K562 (cell line): Measurements from ENCODE around the gene MRPS6. TPM values are rescaled to one million over a fixed set of nuclear protein-coding genes. Genes with fewer than 3 reads are reported as not detected.

Experiments used
- ATAC-seq: fragments of 200-7000 bp; cut with Tn5 transposase; 3 replicates; pipeline ENCODE4 v1.9.1; 2020; ENCODE audit warnings: moderate library complexity
- BruUV-seq: library from RNA; stranded (reverse); fragments of 400-500 nt; replicated peaks from 2 replicates; lab custom pipeline; 2021; lab: Mats Ljungman, UMichigan
- CTCF ChIA-PET: fragments of 300-600 bp; formaldehyde crosslinking; extraction: SDS; loops from one replicate; lab custom pipeline; 2021; ENCODE audit warnings: low intra/inter-chr PET ratio; lab: Yijun Ruan, JAX
- POLR2A ChIA-PET: fragments of 300-600, 350-650 bp; sonication (Branson Sonifier 250); formaldehyde crosslinking; extraction: SDS; loops from one replicate; lab custom pipeline; 2021; ENCODE audit warnings: antibody characterized with exemption, inconsistent platforms; lab: Yijun Ruan, JAX
- DNase-seq, 4 experiments: peaks; one replicate each; pipeline versions ENCODE4 v3.0.0 to v3.0.0-alpha.2; 2011 to 2018; ENCODE audit warnings: low spot score in 3 of 4, mixed read lengths in 3 of 4; ENCODE audit errors: extremely low read depth in 1 of 4
- FAIRE-seq: peaks from 2 replicates; lab custom pipeline; 2011; peaks lifted over from hg19 to GRCh38; lab: Jason Lieb, UNC
- H2AFZ ChIP-seq: 2 replicates; pipeline ENCODE4 v1.6.0; 2011; ENCODE audit warnings: low read depth, low read length, control low read depth, inconsistent platforms
- H3K27ac ChIP-seq: fragments of 200-600 bp; 3 replicates; pipeline ENCODE4 v1.8.0; 2011; ENCODE audit warnings: low read depth, mild to moderate bottlenecking, control low read depth, inconsistent platforms, low read length, moderate library complexity, mixed read lengths; ENCODE audit errors: extremely low read depth
- H3K27me3 ChIP-seq, 2 experiments: fragments of 300-600 bp in 1 of 2; 2 replicates in 1 of 2; 3 replicates in 1 of 2; pipeline versions ENCODE4 v1.6.0 to v1.8.0; 2011; ENCODE audit warnings: inconsistent platforms in 2 of 2, low read length in 2 of 2, mild to moderate bottlenecking in 1 of 2, mixed read lengths in 1 of 2, moderate library complexity in 1 of 2; ENCODE audit not compliant: control insufficient read depth in 2 of 2, insufficient read depth in 2 of 2
- H3K36me3 ChIP-seq: fragments of 300-600 bp; 3 replicates; pipeline ENCODE4 v1.8.0; 2011; ENCODE audit warnings: mild to moderate bottlenecking, low read length, inconsistent platforms; ENCODE audit not compliant: control insufficient read depth, insufficient read depth
- H3K4me1 ChIP-seq, 2 experiments: fragments of 200-600 bp in 1 of 2; replicated peaks in 1 of 2; 2 replicates in 1 of 2; 3 replicates in 1 of 2; pipeline versions ENCODE4 v1.5.1 to v1.8.0; 2011; ENCODE audit warnings: inconsistent platforms in 2 of 2, low read length in 2 of 2, mild to moderate bottlenecking in 1 of 2, mixed read lengths in 1 of 2, moderate library complexity in 1 of 2; ENCODE audit not compliant: control insufficient read depth in 2 of 2, insufficient read depth in 2 of 2
- H3K4me2 ChIP-seq: 2 replicates; pipeline ENCODE4 v1.6.1; 2011; ENCODE audit warnings: low read length, control low read depth, inconsistent platforms, mixed read lengths; ENCODE audit not compliant: insufficient read depth
- H3K4me3 ChIP-seq: fragments of 200-600 bp; sonication (generic), shearing (Covaris generic); 2 replicates; pipeline ENCODE4 v1.5.1; 2016; ENCODE audit warnings: control low read depth, inconsistent platforms
- H3K79me2 ChIP-seq: fragments of 200-600 bp; 3 replicates; pipeline ENCODE4 v1.8.0; 2011; ENCODE audit warnings: low read length, inconsistent platforms; ENCODE audit not compliant: control insufficient read depth, insufficient read depth
- H3K9ac ChIP-seq, 2 experiments: 2 replicates each; pipeline versions ENCODE4 v1.6.0 to v1.6.1; 2011; ENCODE audit warnings: low read depth in 2 of 2, low read length in 2 of 2, control low read depth in 1 of 2, inconsistent platforms in 1 of 2, mild to moderate bottlenecking in 1 of 2, mixed read lengths in 1 of 2; ENCODE audit not compliant: insufficient read depth in 1 of 2
- H3K9me1 ChIP-seq: one replicate; pipeline ENCODE4 v1.6.0; 2011; ENCODE audit warnings: inconsistent platforms, mild to moderate bottlenecking, low read length, moderate library complexity; ENCODE audit not compliant: control insufficient read depth, insufficient read depth
- H3K9me3 ChIP-seq: replicated peaks from 2 replicates; pipeline ENCODE4 v1.5.1; 2011; ENCODE audit warnings: low read depth, low read length, inconsistent platforms; ENCODE audit not compliant: control insufficient read depth, insufficient read depth
- H4K20me1 ChIP-seq: replicated peaks from 2 replicates; pipeline ENCODE4 v1.6.1; 2011; ENCODE audit warnings: low read length, inconsistent platforms, mixed read lengths; ENCODE audit not compliant: control insufficient read depth, insufficient read depth
- CBFA2T3 ChIP-seq: fragments of 450-650 bp; IDR thresholded peaks from 2 replicates; pipeline ENCODE4 v1.6.1; 2017
- EGR1 ChIP-seq: fragments of 450-650 bp; conservative IDR thresholded peaks from 2 replicates; pipeline ENCODE4 v1.6.1; 2017; ENCODE audit warnings: mild to moderate bottlenecking
- FOSL1 ChIP-seq: fragments of 200-800 bp; sonication (Bioruptor generic); conservative IDR thresholded peaks from 2 replicates; pipeline ENCODE4 v1.6.1; 2016; ENCODE audit warnings: missing genetic modification characterization, missing compliant biosample characterization
- JUND ChIP-seq, 2 experiments: IDR thresholded peaks; 2 replicates in 1 of 2; 3 replicates in 1 of 2; pipeline ENCODE4 v1.6.1; 2011; ENCODE audit warnings: borderline replicate concordance in 2 of 2, low read depth in 2 of 2, low read length in 2 of 2, improper control_type of control experiment in 1 of 2, missing biosample characterization in 1 of 2, missing genetic modification characterization in 1 of 2, missing genetic modification reagents in 1 of 2
- PHB2 ChIP-seq: fragments of 450-650 bp; IDR thresholded peaks from 2 replicates; pipeline ENCODE4 v1.6.1; 2017; ENCODE audit warnings: low read depth
- PTTG1 ChIP-seq: fragments of 450-650 bp; IDR thresholded peaks from 2 replicates; pipeline ENCODE4 v1.6.1; 2016; ENCODE audit warnings: low read depth, mild to moderate bottlenecking, missing genetic modification characterization, missing compliant biosample characterization
- RCOR1 ChIP-seq, 2 experiments: IDR thresholded peaks; 2 replicates each; pipeline ENCODE4 v1.6.1; 2012; ENCODE audit warnings: low read depth in 2 of 2, low read length in 2 of 2, borderline replicate concordance in 1 of 2, improper control_type of control experiment in 1 of 2
- SFPQ ChIP-seq: fragments of 200-400 bp; formaldehyde crosslinking; IDR thresholded peaks from 2 replicates; pipeline ENCODE4 v1.6.1; 2017; ENCODE audit warnings: mild to moderate bottlenecking, low read depth, low read length, moderate library complexity
- WGBS: fragments of 100-300 bp; shearing (Covaris generic); methylation state at CpG from one replicate; pipeline ENCODE4 v1.1.6; 2016; ENCODE audit warnings: low coverage, mixed read lengths; ENCODE audit not compliant: insufficient coverage; ENCODE audit errors: missing lambda C conversion rate; 5-methylcytosine and 5-hydroxymethylcytosine counted together
- in situ Hi-C: fragments of 300-500 bp; cut with MboI; formaldehyde crosslinking; loops from 4 replicates; pipeline ENCODE4 v1.15.0; 2018; ENCODE audit warnings: inconsistent platforms, mixed read lengths
- intact Hi-C: fragments of 100-400 bp; cut with micrococcal nuclease; formaldehyde crosslinking; loops from 2 replicates; pipeline ENCODE4 v1.14.2; 2022
- polyA plus RNA-seq, 8 experiments: library from polyadenylated mRNA; depleted of rRNA in 4 of 8; stranded (reverse) in 5 of 8; unstranded in 3 of 8; fragments of >200 nt; fragmentation: Nextera tagmentation in 2 of 8; fragmentation: Illumina TruSeq in 1 of 8; extraction: Ambion mirVana in 2 of 8; extraction: Trizol in 1 of 8; gene quantifications; 2 replicates each; pipeline versions ENCODE4 v1.2.1 to v1.2.3, GENCODE V29; 2011 to 2014; ENCODE audit warnings: inconsistent platforms in 1 of 8, missing spikeins in 1 of 8
- total RNA-seq, 7 experiments: library from RNA; depleted of rRNA in 6 of 7; stranded (reverse); fragments of >200 nt in 6 of 7; fragmentation: Illumina TruSeq in 2 of 7; extraction: Trizol in 2 of 7; gene quantifications; 2 replicates each; pipeline versions ENCODE4 v1.2.1 to v1.2.3, GENCODE V29; 2011 to 2021; ENCODE audit warnings: low replicate concordance in 1 of 7
- TF ChIP-seq, protein P1 (sequence below): fragments of 250-450 bp; sonication (Bioruptor Pico); IDR thresholded peaks from 2 replicates; pipeline ENCODE4 v1.8.0; 2021; ENCODE audit warnings: mild to moderate bottlenecking, moderate library complexity
- TF ChIP-seq, protein P2 (sequence below): sonication (generic); formaldehyde crosslinking; IDR thresholded peaks from 2 replicates; pipeline ENCODE4 v1.8.0; 2023; ENCODE audit warnings: missing genetic modification reagents, mild to moderate bottlenecking, borderline replicate concordance

Gene MRPS6
- total and polyA plus RNA-seq, 9 of the 15 experiments (the other 6 are each of a cell fraction or from before 2014, with no cell fraction given) = 26.1 to 72.0 (median 39.3) TPM

- in situ Hi-C loops = no loop called here
- H3K27me3 ChIP-seq = peaks cover 8 to 21% of the 10 kb centered on the region in 2 experiments; a peak in 4 of 5 replicates
- no peak overlapping the region for H3K4me3 ChIP-seq
- H3K9ac ChIP-seq = no peak overlapping the region
- no TSS peak for BruUV-seq
- no peaks in the 10 kb centered on the region for H3K9me3 ChIP-seq
- FAIRE-seq = peak; percentile 32
- H3K27ac ChIP-seq = no peak overlapping the region
- 11% methylated on average over 11 of the region's 11 CpGs for WGBS
- intact Hi-C loops = no loop called here
- DNase-seq = peak in 2 of 4 experiments; percentile 29 to 41
- 0 out of 2 replicates have a peak overlapping the region, but pooled peaks have one; percentile 3 for H2AFZ ChIP-seq
- H3K9me1 ChIP-seq = no peaks in the 10 kb centered on the region
- ATAC-seq = no peak
- no peaks in the 10 kb centered on the region for H3K79me2 ChIP-seq
- H3K36me3 ChIP-seq = no peaks in the 10 kb centered on the region
- POLR2A ChIA-PET = interaction anchor here (0.5 kb wide), 1 partner anchor 166 kb away, joined by 3 read pairs; no protein-coding TSS in a partner anchor
- H4K20me1 ChIP-seq = no peaks in the 10 kb centered on the region
- H3K4me1 ChIP-seq = no peaks in the 10 kb centered on the region; a peak in 1 of 5 replicates
- no peak overlapping the region for H3K4me2 ChIP-seq
- CTCF ChIA-PET = no interaction called here
- TF ChIP-seq, protein P1, sequence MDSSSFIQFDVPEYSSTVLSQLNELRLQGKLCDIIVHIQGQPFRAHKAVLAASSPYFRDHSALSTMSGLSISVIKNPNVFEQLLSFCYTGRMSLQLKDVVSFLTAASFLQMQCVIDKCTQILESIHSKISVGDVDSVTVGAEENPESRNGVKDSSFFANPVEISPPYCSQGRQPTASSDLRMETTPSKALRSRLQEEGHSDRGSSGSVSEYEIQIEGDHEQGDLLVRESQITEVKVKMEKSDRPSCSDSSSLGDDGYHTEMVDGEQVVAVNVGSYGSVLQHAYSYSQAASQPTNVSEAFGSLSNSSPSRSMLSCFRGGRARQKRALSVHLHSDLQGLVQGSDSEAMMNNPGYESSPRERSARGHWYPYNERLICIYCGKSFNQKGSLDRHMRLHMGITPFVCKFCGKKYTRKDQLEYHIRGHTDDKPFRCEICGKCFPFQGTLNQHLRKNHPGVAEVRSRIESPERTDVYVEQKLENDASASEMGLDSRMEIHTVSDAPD (CRISPR knock-in tag) = no peak
- TF ChIP-seq SFPQ (no peak), PHB2 (no peak), FOSL1 (tag) (peak; percentile 73), EGR1 (peak; percentile 66), CBFA2T3 (peak; percentile 20), PTTG1 (tag) (no peak), RCOR1 (IDR thresholded peaks at IDR 0.05; ENCODE audit: borderline replicate concordance in 1 of 2, low read depth in 2 of 2, low read length in 2 of 2) (0 out of 4 replicates have a peak, but pooled peaks of 1 of the 2 experiments have one; percentile 21), JUND (IDR thresholded peaks at IDR 0.05; ENCODE audit: borderline replicate concordance, low read depth, low read length) (0 out of 2 replicates have a peak, but pooled peaks have one; percentile 29), JUND (tag; IDR thresholded peaks at IDR 0.05; ENCODE audit: borderline replicate concordance, low read depth, low read length) (peak; percentile 19; the same call in 1 of the 3 replicates)
- TF ChIP-seq, protein P2, sequence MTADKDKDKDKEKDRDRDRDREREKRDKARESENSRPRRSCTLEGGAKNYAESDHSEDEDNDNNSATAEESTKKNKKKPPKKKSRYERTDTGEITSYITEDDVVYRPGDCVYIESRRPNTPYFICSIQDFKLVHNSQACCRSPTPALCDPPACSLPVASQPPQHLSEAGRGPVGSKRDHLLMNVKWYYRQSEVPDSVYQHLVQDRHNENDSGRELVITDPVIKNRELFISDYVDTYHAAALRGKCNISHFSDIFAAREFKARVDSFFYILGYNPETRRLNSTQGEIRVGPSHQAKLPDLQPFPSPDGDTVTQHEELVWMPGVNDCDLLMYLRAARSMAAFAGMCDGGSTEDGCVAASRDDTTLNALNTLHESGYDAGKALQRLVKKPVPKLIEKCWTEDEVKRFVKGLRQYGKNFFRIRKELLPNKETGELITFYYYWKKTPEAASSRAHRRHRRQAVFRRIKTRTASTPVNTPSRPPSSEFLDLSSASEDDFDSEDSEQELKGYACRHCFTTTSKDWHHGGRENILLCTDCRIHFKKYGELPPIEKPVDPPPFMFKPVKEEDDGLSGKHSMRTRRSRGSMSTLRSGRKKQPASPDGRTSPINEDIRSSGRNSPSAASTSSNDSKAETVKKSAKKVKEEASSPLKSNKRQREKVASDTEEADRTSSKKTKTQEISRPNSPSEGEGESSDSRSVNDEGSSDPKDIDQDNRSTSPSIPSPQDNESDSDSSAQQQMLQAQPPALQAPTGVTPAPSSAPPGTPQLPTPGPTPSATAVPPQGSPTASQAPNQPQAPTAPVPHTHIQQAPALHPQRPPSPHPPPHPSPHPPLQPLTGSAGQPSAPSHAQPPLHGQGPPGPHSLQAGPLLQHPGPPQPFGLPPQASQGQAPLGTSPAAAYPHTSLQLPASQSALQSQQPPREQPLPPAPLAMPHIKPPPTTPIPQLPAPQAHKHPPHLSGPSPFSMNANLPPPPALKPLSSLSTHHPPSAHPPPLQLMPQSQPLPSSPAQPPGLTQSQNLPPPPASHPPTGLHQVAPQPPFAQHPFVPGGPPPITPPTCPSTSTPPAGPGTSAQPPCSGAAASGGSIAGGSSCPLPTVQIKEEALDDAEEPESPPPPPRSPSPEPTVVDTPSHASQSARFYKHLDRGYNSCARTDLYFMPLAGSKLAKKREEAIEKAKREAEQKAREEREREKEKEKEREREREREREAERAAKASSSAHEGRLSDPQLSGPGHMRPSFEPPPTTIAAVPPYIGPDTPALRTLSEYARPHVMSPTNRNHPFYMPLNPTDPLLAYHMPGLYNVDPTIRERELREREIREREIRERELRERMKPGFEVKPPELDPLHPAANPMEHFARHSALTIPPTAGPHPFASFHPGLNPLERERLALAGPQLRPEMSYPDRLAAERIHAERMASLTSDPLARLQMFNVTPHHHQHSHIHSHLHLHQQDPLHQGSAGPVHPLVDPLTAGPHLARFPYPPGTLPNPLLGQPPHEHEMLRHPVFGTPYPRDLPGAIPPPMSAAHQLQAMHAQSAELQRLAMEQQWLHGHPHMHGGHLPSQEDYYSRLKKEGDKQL = no peak
These were observed 36.2 kb upstream of the MRPS6 start for GRCh38 chr21:34037009-34037795.
